Activated CD8-positive, alpha-beta memory T cell treated with anti-CD3 and anti-CD28 coated beads, Interleukin-2, amount 50 U/mL, for 24 hours (primary cell): ENCODE results near the gene CREB3L2.

Experiments used
- DNase-seq: peaks from one replicate; pipeline ENCODE4 v3.0.0-alpha.2; 2020; ENCODE audit errors: extremely low read depth

CREB3L2 gene

DNA sequence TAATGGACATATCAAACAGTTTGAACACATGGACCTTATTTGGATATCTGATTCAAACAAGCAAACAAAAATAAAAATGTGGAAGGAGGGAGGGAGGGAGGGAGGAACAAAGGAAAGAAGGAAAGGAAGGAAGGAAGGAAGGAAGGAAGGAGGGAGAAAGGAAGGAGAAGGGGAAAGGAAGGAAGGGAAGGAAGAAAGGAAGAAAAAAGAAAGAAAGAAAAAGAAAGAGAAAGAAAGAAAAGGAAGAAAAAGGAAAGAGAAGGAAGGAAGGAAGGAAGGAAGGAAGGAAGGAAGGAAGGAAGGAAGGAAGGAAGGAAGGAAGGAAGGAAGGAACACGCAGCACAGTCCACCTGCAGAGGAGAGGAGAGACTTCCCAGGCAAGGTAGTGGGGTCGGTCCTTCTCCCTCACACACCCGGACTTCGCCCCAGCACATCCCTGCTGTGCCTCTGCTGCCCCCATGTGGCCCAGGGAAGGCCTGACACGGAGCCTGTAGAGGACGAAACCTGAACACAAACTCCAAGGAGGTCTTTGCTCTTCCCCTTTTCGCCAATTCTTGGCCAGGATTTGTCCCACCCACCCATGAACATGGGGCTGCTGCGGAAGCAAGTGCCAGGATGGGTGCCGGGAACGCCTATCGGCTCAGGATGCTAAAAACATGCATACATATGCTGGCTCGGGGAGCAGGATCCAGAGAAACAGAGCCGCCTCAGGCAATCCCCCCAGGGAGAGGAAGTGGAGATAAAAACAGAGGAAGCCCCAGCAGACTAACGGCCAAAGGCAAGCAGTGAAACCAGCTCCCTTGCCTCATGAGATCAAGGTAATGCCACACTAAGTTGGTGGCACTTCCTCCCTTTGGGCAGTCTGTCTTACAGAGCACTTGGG is 102.8 kb downstream of the CREB3L2 start:
- peak; percentile 33 for DNase-seq

DNA sequence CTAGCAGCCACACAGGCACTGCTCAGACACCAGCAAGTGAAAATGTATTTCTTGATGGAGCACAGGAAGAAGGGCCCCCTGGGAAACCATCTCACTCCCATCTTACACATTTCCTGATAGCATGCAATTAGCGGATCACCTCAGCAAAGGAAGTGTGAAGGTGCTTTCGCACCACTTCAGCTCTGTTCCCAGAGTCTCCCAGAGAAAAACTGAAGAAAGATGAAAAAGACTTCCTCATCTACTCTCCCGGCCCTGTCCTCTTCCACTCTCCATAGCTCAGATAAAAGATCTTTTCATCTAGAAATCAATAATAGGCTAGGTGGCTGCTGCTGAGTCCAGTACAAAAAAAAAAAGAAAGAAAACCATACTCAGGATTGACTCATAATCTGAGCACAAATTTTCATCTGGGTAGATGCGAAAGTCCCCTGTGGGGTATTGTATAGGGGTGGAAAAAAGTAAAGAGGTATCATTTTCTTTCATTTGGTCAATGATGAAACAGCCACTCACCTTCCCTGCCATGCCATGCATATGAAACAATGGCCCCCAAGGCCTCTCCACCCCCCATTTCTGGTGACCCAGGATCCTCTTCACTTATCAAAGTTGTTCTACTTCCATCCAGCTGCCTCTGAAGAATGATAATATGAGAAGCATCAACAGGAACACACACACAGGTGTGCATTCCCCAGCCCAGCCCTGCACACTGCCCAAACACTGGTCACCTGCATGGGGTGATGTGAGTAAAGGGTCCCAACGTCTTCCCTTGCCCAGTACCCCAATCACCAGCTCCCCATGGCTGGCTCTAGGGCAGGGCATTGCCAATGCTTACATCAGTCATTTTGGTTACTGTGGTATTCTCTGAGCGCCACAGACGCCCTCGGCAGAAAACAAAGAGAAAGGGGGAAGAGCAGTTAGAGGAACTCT is 106.3 kb downstream of the CREB3L2 start:
- no peak for DNase-seq

DNA sequence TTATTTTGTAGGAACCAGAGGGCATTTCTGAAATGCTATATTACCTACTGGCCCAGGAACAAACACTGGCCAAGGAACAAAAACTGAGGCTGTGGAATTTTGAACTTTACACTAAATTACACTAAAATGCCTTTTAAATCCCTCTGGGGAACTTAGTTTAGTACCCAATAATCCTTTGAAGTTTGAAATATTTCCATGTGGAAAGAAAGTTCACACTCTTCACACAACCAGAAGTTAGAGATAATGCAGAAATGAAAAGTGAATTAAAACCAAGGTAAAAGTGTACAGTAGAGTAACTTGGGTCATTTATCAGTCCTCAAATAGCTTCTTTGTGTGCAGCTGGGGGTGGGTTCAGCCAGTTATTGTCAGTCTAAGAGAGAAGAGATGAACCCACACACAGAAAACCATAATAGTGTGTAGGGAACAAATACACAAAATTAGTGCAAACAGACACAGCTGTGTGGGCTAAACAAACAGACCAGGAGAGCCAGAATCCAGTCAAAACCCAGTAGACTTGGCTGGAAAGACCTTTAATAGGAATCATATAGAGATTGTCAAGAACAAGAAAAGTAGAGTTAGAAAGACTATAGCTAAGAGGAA is 108.6 kb downstream of the CREB3L2 start:
- no peak for DNase-seq

DNA sequence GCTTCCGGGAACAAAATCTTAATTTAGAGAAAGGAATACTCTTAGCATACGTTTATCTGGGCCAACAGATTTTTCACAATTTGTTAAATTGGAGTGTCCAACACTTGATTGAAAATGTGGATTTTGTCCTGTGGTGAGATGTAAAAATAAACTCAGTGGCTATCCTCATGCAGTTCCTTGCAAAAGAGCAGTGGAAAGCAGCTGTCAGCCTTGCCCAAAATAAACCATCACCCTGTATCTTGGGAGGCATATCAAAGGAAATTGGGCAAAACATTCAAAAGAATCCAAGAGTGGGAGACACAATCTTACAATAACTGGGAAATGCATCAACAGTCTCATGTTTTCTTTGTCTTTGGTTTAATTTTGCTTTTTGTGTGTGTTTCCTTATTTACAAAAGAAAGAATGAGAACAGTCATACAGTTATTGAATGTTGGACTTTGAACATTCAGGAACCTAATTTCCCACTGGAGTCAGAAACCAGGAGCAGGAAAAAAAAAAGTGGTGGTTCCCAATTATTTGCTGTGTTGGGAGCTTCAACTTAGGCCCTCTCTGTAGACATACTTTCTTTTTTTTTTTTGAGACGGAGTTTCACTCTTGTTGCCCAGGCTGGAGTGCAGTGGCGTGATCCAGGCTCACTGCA is 110.8 kb downstream of the CREB3L2 start:
- no peak for DNase-seq

DNA sequence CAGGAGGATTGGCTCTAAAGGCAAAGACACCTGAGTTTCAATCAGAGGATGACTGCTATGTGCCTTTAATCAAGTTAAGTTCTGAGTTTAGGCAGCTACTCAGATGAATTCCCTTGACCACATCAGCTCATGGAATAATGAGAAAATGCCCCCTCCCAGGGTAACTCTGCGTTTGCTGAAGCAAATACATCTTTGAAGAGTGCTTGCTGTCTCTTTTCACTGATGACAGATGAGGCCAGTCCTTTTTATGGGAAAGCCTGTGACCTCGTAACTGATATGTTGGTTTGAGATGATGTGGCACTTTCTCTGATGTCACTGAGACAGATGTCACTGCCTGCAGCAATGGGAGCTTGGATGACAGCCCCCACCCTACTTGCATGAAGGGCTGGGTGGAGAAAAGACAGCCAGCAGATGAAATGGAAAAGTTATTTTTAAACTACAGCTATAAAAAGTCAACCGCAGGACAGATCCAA is 111.4 kb downstream of the CREB3L2 start:
- no peak for DNase-seq

DNA sequence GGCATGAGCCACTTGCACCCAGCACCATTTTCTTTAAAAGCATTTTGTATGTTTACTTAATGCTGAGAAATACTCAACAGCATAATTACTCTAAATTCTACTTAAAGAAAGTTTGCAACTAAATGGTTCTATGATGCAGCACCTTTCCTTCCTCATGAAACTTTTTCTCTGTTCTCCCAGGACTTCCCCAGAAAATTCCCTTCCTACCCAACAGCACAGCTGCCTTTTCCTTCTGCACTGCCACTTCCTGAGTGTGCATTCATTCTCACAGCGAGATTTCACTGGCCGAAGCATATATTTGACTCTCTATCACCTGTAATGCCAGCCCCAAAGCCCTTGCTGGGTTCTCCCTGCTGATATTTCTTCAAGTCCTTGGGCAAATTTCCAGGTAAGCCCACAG is 113.6 kb downstream of the CREB3L2 start:
- DNase-seq: no peak

DNA sequence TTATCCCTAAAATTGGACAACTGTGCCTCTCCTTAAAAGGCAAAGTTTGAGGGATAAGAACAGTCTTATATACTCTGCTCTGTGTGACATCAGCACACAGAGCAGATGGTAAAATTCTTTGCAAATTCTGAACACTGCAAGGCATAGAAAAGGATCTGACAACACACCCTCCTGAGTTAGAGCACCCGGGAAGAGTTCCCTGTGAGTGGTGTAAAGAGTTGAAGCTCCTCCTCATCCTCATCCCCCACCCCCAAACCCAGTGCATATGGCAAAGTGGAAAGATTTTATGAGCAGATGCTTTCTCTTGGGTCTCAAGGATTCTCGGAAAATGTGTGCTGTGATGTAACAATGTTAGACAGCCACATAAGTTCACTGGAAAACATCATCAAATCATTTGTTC is 115.1 kb downstream of the CREB3L2 start:
- DNase-seq: no peak

DNA sequence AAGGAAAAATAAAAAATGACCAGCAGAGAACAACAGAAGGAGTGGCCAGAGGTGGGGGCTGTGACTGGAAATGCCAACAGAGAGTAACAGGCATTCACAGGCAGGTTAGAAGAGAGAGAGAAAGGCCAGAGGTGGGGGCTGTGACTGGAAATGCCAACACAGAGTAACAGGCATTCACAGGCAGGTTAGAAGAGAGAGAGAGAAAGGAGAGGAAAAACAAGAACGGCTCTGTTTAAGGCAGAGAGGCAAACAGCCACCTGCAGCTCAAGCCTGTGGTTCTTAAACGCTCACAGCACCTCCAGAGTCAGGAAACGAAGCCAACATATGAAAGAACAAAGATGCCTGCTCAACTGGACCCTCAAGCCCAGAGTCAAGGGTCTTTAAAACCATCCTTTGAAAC is 115.6 kb downstream of the CREB3L2 start:
- no peak for DNase-seq

DNA sequence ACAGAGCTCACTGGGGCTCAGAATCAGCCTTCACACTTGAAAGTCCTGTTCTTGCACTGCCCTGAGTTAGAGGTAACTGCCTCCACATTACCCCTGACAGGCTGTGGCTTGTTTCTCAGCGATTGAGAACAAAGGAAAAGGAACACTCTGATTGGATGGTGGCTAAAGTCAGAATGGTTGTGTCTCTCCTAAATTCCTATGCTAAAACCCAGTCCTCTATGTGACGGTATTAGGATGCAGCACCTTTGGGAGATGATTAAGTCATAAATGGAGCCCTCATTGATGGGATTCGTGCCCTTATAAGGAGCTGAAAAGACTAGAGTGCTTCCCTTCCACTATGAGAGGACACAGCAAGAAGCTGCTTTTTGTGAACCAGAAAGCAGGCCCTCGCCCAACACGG is 116.2 kb downstream of the CREB3L2 start:
- no peak for DNase-seq

DNA sequence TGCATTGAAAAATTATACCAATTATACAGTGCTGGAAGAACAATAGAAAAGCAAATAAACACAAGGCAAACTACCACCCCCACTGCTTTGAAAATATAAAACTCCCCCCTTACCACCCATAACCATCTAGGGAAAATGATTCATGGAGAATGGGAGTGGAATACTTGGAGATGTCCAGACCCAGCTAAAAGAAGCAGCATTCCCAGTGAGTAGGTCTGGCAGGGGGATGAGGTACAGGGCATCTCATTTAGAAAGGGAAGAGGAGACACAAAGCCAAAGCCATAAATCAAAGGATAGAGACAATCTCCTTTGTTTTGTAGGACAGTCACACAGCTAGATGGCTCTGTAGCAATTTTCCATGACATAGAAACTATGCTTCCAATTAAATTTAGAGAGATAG is 119.1 kb downstream of the CREB3L2 start:
- DNase-seq: no peak

DNA sequence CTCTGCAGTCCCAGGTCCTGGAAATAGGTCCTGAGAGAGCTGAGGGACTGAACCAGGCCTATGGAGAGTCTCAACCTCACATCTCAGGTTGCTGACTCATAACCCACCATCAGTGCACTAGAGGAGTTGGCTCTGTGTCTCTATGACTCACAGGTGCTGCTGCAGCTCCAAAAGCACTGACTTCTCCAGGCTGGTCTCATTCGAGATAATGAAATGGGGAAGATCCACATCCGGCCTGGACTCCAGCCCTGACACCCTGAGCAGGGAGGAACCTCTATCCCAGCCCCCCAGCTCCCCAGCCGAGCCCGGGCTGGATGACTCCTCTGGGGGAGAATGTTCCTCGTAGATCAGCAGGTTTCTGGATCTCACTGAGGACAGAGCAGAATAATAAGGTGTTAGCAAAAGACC is 119.6 kb downstream of the CREB3L2 start:
- no peak for DNase-seq

DNA sequence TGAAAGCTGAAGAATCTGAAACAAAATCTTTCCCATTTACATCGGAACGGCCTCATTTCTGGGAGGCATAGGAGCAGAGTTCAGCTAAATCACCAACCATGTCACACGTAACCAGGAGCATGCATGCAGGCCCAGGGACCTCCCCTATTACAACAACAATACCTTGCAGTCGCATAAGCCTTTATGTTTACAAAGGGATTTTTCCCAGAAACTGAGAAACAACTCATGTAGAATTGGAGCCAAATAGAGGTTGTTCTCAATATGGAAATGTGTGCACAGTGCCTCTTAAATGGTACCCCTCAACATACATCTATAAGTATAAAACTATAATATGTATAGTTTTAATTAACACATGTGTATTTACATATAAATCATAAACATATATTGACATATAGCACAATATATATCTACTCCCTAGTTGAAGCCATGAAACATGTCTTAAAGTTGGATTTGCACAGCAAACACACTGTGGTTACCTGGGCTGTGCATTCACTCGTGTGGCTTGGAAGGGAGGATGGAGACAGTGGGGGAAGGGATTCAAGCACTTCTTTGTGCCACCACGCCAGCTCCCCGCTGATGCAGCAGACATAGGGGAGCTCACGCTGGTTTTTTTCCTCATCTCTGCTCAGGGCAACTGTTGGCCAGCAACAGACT is 120.2 kb downstream of the CREB3L2 start:
- no peak for DNase-seq

DNA sequence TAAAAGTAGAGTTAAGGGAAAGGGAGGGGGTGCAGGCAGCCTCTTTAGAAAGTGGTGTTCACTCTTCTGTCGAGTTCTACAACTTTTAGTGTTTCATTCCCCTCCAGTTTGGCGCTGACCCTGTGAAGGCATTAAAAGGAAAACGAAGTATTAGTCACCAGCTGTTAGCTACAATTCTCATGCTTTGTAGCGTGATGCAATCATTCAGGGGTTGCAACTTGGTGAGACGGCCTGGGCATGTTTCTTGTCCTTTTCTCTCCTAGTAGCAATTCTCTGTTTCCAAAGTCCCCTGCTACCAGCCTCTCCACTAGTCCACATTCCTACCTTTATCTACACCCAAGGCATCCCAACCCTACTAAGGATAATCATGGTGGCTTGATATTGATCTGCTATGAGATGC is 121.5 kb downstream of the CREB3L2 start:
- DNase-seq: no peak

DNA sequence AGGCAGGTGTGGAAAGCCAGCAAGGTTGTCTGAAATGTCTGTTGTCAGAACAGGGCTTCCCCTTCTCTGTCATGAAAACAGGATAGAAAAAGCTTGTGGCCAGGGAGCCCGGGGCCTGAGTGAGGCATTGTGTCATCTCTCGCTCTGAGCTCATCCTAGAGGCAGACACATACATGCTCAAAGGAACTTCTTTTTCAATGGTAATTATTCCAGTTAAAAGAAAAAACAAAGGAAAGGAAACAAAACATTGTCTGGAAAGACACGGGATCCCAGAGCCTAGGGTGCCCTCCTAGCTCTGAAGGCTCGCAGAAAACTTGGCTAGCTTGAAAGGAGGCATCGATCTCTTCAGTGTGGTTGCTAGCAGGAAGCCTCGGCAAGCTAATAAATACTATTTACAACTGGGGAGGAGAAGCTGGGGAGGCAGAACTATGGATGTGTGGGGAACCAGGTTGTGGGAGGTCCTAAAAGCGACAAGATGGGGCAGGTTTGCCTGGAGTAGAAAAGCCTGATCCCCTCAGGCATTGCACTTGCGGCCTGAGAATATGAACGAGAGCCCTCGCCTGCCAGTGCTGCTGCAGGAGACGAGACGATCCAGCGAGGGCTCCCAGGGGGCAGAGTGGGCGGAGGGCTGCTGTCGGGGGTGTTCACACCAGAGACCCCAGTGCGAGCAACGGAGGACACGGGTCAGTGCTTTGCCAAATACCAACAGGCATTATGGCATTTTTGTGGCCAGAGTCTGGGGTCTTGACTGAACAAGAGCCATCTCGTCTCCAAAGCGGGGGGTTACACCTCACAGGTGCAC is 122.3 kb downstream of the CREB3L2 start:
- DNase-seq: no peak

DNA sequence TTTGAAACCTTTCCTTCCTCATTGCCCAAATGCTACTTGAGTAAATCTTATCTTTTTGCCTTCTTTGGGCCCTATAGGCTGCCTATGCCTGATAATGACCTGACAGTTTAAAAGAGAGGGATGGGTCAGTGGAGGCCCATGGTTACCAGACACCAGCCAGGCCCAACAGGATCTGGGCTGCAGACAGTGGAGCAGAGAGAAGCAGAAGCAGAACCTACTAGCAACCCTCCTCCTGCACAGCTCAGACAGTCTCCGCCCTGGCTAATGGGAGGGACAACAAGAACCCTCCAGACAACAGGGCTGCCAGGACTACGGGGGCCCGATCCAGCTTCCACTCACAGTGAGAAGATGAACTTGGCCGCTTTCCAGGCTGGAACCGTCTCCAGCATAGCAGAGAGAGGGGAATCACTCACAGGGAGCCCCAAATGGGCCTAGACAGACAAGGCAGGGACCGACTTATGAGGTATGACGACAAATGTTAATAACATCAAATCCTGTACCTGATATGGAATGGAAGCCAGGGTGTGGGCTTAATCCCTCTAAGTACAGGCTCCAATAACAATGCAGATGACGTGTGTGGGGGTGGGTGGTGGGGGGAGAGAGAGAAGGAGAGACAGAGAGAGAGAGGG is 123.4 kb downstream of the CREB3L2 start:
- DNase-seq: no peak

DNA sequence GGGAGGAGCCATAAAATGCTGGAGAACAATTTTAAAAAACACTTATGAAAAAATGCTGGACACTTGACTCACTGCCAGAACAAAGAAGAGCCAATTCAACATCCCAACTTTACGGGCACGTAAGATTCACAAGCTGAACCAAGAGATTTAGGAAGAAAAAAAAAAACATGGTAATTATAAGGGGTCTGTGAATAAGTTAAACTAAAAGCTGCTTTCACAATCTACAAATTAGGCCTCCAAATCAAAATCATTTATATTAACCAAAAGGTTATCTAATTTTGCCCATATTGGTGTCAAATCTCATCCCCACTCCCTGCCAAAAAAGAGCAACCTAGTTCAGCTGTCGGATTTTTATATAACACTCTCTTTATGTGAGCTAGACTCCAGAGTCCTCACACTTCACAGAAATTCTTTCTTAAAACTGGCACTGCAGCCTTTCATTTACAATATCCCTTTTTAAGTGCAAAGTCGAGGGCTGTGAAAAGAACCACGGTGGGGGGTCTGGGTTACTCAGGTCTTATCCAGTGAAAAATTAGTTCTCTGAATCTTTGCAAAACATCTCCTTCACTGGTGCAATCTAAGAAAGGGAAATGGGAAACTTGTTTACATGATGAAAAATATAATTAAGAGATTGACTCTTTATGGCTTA is 124.7 kb downstream of the CREB3L2 start:
- no peak for DNase-seq

DNA sequence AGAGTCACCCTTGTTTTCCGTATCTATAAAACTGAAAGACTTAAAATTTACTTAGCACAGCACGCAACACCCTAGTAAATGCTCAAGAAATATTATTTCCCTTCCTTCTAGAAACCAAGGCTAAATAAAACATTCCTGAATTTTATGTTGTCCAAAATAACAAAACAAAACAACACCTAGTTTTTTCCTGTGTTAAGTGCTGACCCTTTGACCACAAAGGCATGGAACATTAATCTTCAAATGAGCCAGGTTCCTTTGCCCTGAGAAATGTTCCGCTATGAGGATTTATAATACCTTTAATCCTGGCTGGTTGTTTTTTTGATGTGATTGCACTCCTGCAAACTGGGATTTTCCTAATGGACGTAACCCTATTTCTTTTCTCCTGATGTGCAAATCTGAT is 126.1 kb downstream of the CREB3L2 start:
- no peak for DNase-seq

DNA sequence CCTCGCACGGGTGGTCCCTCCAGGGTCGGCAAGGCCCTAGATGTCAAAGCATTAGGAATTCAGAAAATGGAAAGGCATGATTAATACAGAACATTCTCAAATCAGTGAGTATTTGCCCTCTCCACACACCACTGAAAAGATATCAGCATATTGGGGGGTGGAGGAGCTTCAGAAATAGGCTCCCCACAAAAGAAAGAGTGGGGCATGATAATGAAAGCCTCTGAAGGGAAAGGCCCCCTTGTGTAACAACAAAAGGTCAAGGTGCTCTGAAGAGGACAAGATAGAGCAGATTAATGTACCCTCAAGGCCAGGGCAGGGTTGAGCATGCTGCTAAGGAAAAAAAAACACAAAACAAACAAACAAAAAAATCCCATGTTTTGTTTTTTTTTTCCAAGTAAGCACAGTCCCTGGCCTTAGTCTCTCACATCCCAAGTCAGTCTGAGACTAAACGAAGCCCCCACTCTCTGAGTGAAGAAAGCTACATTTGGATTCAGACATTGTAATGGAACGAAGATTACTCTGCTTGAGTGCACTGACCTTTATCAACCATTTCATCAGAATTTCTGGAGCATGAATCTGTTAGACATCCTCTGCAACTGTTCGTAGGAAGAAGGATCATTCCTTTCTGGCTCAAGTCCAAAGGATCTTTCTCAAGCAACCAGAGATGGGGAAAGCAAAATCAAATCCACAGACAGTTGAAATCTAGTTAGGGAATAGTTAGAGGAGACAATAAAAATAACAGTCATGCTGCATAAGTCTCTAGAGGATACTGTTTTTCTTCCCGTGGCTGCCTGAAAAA is 127.7 kb downstream of the CREB3L2 start:
- DNase-seq: no peak

DNA sequence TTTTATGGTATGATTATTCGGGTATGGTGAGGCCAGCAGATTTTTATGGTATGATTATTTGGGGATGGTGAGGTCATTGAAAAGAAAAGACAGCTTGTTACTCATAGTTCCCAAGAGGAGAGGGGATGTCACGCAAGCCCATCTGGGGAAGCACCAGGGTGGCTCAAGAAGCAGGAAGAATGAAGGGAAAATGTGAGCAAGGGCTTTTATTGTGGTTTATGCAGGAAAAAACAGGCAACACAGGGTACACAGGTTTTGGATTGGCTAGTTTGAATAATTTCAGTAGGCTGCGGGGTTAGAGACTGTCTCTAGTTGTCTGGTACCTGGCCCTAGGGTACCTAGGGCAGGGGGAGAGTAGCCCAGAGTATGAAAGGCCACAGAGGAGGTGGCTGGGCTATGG is 128.4 kb downstream of the CREB3L2 start:
- no peak for DNase-seq
